ENCODE data around the gene NSUN6.

NSUN6 gene

GRCh38 chr10:18523858-18524257 is 127.5 kb downstream of the NSUN6 start:
- TF ChIP-seq CTCF (IDR thresholded peaks at IDR 0.05), result no peak
- DNase-seq (ENCODE audit: low spot score), result no peak
- no peak overlapping the region for H3K4me3 ChIP-seq
- H3K27ac ChIP-seq, result no peak overlapping the region

- Histone ChIP-seq H3K4me3 (no peak overlapping the region), H3K27ac (peak overlapping the region in 1 of 2 donors; percentile 19)
- TF ChIP-seq CTCF (IDR thresholded peaks at IDR 0.05), result no peak
- no peak for DNase-seq (ENCODE audit: low spot score)
These were observed 128.4 kb downstream of the NSUN6 start for GRCh38 chr10:18523025-18523424.

DNA sequence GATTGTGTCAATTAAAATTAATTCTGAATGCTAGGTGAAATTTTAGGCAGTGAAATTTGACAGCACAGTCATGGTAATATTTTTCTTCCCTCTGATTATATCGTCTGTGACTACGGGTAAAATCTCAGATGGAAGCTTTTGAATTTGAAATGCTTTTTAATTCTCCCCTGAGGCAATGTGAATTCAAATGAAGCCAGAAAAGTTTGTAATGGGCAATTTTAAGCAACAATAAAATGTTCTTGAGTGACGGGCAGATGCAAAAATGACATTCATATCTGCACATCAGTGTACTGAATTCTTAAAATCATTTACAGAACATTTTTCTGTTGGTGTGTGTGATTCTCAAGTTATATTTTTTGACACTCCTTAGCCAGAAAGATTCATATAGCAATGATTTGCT is 134.5 kb downstream of the NSUN6 start:
- TF ChIP-seq CTCF (IDR thresholded peaks at IDR 0.05), result no peak
- DNase-seq (ENCODE audit: low spot score), result no peak
- H3K27ac ChIP-seq, result no peak overlapping the region
- H3K4me3 ChIP-seq, result no peak overlapping the region

GRCh38 chr10:18514537-18514936 is 136.8 kb downstream of the NSUN6 start:
- Histone ChIP-seq H3K4me3 (no peak overlapping the region), H3K27ac (no peak overlapping the region)
- TF ChIP-seq CTCF (IDR thresholded peaks at IDR 0.05), result no peak
- DNase-seq (ENCODE audit: low spot score), result no peak

GRCh38 chr10:18508587-18508986 is 142.8 kb downstream of the NSUN6 start:
- no peak for DNase-seq (ENCODE audit: low spot score)
- H3K27ac ChIP-seq, result no peak overlapping the region
- H3K4me3 ChIP-seq, result no peak overlapping the region
- TF ChIP-seq CTCF (IDR thresholded peaks at IDR 0.05), result no peak

DNA sequence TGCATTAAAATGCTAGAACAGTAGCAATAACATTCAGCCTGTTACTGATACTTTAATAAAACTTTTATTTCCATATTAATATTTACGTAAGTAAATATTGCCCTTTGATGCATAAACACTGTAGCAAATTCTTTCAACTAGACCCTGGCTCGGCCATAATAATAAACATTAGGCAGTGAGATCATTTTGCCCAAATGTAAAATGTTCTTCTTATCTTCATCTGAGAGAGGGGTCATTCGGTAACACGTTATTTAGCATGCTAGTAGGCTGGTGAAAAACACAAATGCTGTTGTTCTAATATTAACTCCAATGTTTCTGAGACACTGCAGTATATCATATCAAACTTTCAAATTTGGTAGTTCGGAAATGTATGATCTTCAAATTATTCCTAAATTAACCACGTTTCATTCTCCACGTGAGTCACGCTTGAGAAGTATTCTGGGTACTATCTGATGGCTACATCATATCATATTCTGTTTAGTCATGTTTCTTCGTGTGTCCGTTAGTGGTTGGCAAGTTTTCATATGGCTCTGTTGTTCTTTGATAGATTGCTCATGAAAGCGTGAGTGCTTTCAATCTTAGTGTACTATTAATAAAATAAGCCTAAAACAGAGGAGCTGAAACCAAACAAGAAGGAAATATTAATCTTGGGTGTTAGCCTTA is 145.8 kb downstream of the NSUN6 start:
- H3K4me3 ChIP-seq, result peak overlapping the region; percentile 25
- no peak for TF ChIP-seq CTCF (IDR thresholded peaks at IDR 0.05)
- H3K27ac ChIP-seq, result no peak overlapping the region
- no peak for DNase-seq (ENCODE audit: low spot score)

GRCh38 chr10:18504161-18504560 is 147.2 kb downstream of the NSUN6 start:
- no peak overlapping the region for H3K27ac ChIP-seq
- no peak for TF ChIP-seq CTCF (IDR thresholded peaks at IDR 0.05)
- DNase-seq (ENCODE audit: low spot score), result no peak
- H3K4me3 ChIP-seq, result no peak overlapping the region

Measured in coronary artery (tissue), 2 donors.